ENCODE measurements around the gene HDAC4. TPM values are rescaled to one million over a fixed set of nuclear protein-coding genes. Genes with fewer than 3 reads are reported as not detected.

The HDAC4 gene
- total RNA-seq, 1 experiment from 2014 or later: 32.0 TPM

DNA sequence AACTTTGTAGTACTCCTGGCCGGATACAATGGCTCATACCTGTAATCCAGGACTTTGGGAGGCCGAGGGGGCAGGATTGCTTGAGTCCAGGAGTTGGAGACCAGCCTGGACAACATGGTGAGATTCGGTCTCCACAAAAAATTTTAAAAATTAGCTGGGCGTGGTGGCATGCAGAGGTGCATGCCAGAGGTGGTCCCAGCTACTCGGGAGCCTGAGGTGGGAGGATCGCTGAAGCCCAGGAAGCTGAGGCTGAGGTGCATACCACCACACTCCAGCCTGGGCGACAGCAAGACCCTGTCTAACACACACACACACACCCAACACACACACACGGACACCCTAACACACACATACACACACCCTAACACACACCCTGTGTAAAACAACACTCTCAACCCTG, 55.6 kb downstream of the HDAC4 start:
- no peak overlapping the region for H2AK5ac ChIP-seq (ENCODE audit: insufficient read length, low read length)
- peaks cover 0 to 3% of the 10 kb centered on the region in 2 experiments; a peak in 4 of 5 replicates for H3K9me3 Mint-ChIP-seq
- no peak overlapping the region for H3K23ac ChIP-seq (ENCODE audit: insufficient read length, low read depth, low read length)
- DNase-seq: no peak
- H3K79me2 ChIP-seq (ENCODE audit: insufficient read depth, low read length): peaks cover 13% of the 10 kb centered on the region; the same call in 1 of the 2 replicates
- H3K56ac ChIP-seq (ENCODE audit: insufficient read length, low read depth, low read length): no peak overlapping the region
- H3K4me1 Mint-ChIP-seq: peaks cover 8 to 16% of the 10 kb centered on the region in 2 experiments
- no peak overlapping the region for H3K4me2 ChIP-seq (ENCODE audit: insufficient read depth, insufficient read length, low read length)
- no peaks in the 10 kb centered on the region for H3K27me3 Mint-ChIP-seq (ENCODE audit: low read depth)
- H4K91ac ChIP-seq (ENCODE audit: insufficient read length, low read depth, low read length): no peak overlapping the region
- no peaks in the 10 kb centered on the region for H4K20me1 ChIP-seq (ENCODE audit: control insufficient read depth, insufficient read depth, insufficient read length)
- H4K8ac ChIP-seq (replicated peaks; ENCODE audit: insufficient read length, low read depth, low read length): no peak overlapping the region
- H3K4ac ChIP-seq (ENCODE audit: low read depth, low read length): no peak overlapping the region
- H2AFZ ChIP-seq (ENCODE audit: low read length): no peak overlapping the region
- H3K23me2 ChIP-seq (ENCODE audit: insufficient read length, low read depth, low read length, poor library complexity, severe bottlenecking): no peaks in the 10 kb centered on the region
- H3K9me3 ChIP-seq (ENCODE audit: control insufficient read depth, low read depth, low read length): no peaks in the 10 kb centered on the region
- H3K27ac ChIP-seq (ENCODE audit: insufficient read length, low read depth, low read length): no peak overlapping the region
- no peaks in the 10 kb centered on the region for H3K27me3 ChIP-seq (ENCODE audit: insufficient read depth, low read length)
- H2BK120ac ChIP-seq (ENCODE audit: low read depth, low read length, poor library complexity, severe bottlenecking): no peak overlapping the region
- no peak overlapping the region for H2BK5ac ChIP-seq (ENCODE audit: insufficient read length, low read length)
- H3K27ac Mint-ChIP-seq: no peak overlapping the region; a peak in 1 of 7 replicates
- no peak overlapping the region for H3K4me3 Mint-ChIP-seq
- H3K18ac ChIP-seq (ENCODE audit: insufficient read length, low read depth, low read length): no peak overlapping the region
- H2BK20ac ChIP-seq (ENCODE audit: low read depth, low read length, poor library complexity, severe bottlenecking): no peak overlapping the region
- H2BK12ac ChIP-seq (ENCODE audit: insufficient read length, low read depth, low read length): no peak overlapping the region
- no peak overlapping the region for H3T11ph ChIP-seq (ENCODE audit: low read length)
- H3K36me3 Mint-ChIP-seq (ENCODE audit: insufficient read depth in 1 of 3, low read depth in 3 of 3): peaks cover 6 to 21% (median 20%) of the 10 kb centered on the region in 3 experiments
- H2BK15ac ChIP-seq (ENCODE audit: low read depth, low read length): no peak overlapping the region
- H4K5ac ChIP-seq (ENCODE audit: insufficient read length, low read depth, low read length): no peak overlapping the region
- H3K9ac ChIP-seq (ENCODE audit: extremely low read depth, insufficient read length, low read length): no peak overlapping the region
- WGBS (ENCODE audit: extremely low coverage, insufficient read length, low lambda C conversion rate): no CpG with 5 or more reads among the region's 8 CpGs
- no peak for TF ChIP-seq CTCF (conservative IDR thresholded peaks at IDR 0.05)
- H3K14ac ChIP-seq (ENCODE audit: insufficient read depth, low read length): no peak overlapping the region
- no peaks in the 10 kb centered on the region for H3K4me1 ChIP-seq (ENCODE audit: insufficient read depth, low read length)
- H3K79me1 ChIP-seq (ENCODE audit: insufficient read depth, low read depth, low read length, poor library complexity, severe bottlenecking): no peaks in the 10 kb centered on the region
